SU-DHL-6 (cell line): ENCODE results near the gene CC2D1B.

Experiments used
- EZH2phosphoT487 ChIP-seq: fragments of 200-600 bp; sonication (generic), shearing (Covaris generic); conservative IDR thresholded peaks from 2 replicates; pipeline ENCODE4 v1.6.1; 2018; ENCODE audit warnings: mild to moderate bottlenecking, antibody characterized with exemption, low read length, moderate library complexity, mixed read lengths
- TF ChIP-seq, protein P1 (sequence below): fragments of 200-600 bp; sonication (generic); IDR thresholded peaks from one replicate; pipeline ENCODE4 v1.5.1; 2017; ENCODE audit warnings: antibody characterized with exemption, mild to moderate bottlenecking, low read length, moderate library complexity; ENCODE audit not compliant: insufficient read depth, poor library complexity, severe bottlenecking

DNA sequence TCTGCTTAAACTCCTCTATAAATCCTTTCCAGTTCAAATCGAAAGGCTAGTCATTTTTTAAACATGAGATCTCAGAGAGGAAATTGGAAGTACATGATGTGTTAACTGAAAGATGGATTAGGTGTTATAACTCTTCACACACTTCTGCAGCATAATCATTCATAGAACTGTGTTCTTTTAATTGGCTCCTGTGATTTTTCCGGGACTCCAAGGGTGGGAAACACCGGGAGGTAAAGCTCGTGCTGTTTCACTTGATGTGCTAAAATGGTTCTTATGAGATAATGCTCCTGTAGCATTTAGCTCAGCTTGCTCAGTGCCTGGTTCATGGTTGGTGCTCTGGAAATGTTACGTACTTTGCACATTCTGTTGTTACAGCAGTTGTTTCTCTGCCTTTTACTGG lies 40.2 kb downstream of the CC2D1B start:
- TF ChIP-seq, protein P1, sequence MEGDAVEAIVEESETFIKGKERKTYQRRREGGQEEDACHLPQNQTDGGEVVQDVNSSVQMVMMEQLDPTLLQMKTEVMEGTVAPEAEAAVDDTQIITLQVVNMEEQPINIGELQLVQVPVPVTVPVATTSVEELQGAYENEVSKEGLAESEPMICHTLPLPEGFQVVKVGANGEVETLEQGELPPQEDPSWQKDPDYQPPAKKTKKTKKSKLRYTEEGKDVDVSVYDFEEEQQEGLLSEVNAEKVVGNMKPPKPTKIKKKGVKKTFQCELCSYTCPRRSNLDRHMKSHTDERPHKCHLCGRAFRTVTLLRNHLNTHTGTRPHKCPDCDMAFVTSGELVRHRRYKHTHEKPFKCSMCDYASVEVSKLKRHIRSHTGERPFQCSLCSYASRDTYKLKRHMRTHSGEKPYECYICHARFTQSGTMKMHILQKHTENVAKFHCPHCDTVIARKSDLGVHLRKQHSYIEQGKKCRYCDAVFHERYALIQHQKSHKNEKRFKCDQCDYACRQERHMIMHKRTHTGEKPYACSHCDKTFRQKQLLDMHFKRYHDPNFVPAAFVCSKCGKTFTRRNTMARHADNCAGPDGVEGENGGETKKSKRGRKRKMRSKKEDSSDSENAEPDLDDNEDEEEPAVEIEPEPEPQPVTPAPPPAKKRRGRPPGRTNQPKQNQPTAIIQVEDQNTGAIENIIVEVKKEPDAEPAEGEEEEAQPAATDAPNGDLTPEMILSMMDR = no peak
- TF ChIP-seq EZH2phosphoT487 = no peak
